PFSK-1 (cell line): ENCODE measurements around the gene AGPAT4.

Experiments
- POLR2AphosphoS5 ChIP-seq: IDR thresholded peaks from 2 replicates; pipeline ENCODE4 v1.6.1; 2012; ENCODE audit warnings: low read depth, mild to moderate bottlenecking, control low read depth, low read length, moderate library complexity
- REST ChIP-seq, 2 experiments: IDR thresholded peaks; 2 replicates each; pipeline versions ENCODE4 v1.6.1 to v1.8.0; 2011 to 2012; ENCODE audit warnings: low read depth in 2 of 2, low read length in 2 of 2, control low read depth in 1 of 2, inconsistent platforms in 1 of 2, mild to moderate bottlenecking in 1 of 2, moderate library complexity in 1 of 2; ENCODE audit not compliant: insufficient read depth in 1 of 2
- TAF1 ChIP-seq: IDR thresholded peaks from 2 replicates; pipeline ENCODE4 v1.6.1; 2012; ENCODE audit warnings: low read length, control low read depth, borderline replicate concordance; ENCODE audit not compliant: insufficient read depth

- TF ChIP-seq POLR2AphosphoS5 (no peak), REST (IDR thresholded peaks at IDR 0.05; ENCODE audit: insufficient read depth in 1 of 2, low read depth in 2 of 2, low read length in 2 of 2) (no peak), TAF1 (no peak)
These were observed 35.8 kb downstream of the AGPAT4 start for GRCh38 chr6:161238081-161238480.
